ENCODE results near the gene ZNF432. TPM values are rescaled to one million over a fixed set of nuclear protein-coding genes. Genes with fewer than 3 reads are reported as not detected.

The ZNF432 gene
- total and polyA plus RNA-seq, 10 of the 15 experiments (the other 5 are each of a cell fraction or from before 2014, with no cell fraction given) = 1.7 to 7.2 (median 4.3) TPM

GRCh38 chr19:52028780-52029123 lies 19.9 kb downstream of the ZNF432 start:
- no peak for FAIRE-seq
- Histone ChIP-seq H3K4me3 (peak overlapping the region; percentile 87), H3K79me2 (ENCODE audit: control insufficient read depth, insufficient read depth, low read length) (peaks cover 10% of the 10 kb centered on the region)

More at GRCh38 chr19:52028780-52029123, 19.9 kb downstream of the ZNF432 start:
- SMC1A ChIA-PET (ENCODE audit: uncharacterized antibody, unreplicated experiment) = interaction anchor here (1.0 kb wide), 1 partner anchor 20 kb away, joined by 5 read pairs; no protein-coding TSS in a partner anchor
- POLR2A ChIA-PET = interaction anchor here (0.7 kb wide), 1 partner anchor 20 kb away, joined by 3 read pairs; the partner anchor contains the start of gene ZNF615
- ATAC-seq (peak; percentile 66), DNase-seq (ENCODE audit: low read depth, low spot score) (no peak)
- CTCF ChIA-PET = no interaction called here
- RAD21 ChIA-PET (ENCODE audit: unreplicated experiment) = interaction anchor here (1.4 kb wide), 1 partner anchor 20 kb away, joined by 7 read pairs; the partner anchor contains the start of gene ZNF432
- in situ Hi-C loops (cut with MboI) = no loop called here
- H3K36me3 ChIP-seq (ENCODE audit: control insufficient read depth in 2 of 2, insufficient read depth in 2 of 2, low read length in 1 of 2) = peaks cover 2 to 7% of the 10 kb centered on the region in 2 experiments; a peak in 3 of 4 replicates
- peak overlapping the region; percentile 70 for H3K4me2 ChIP-seq (ENCODE audit: control insufficient read depth, insufficient read depth)
- no peak for TF ChIP-seq RAD21 (IDR thresholded peaks at IDR 0.05; ENCODE audit: insufficient read depth, low read depth, low read length)
- TF ChIP-seq BMI1 (IDR thresholded peaks at IDR 0.05; ENCODE audit: borderline replicate concordance) = no peak
- TF ChIP-seq CBFB (IDR thresholded peaks at IDR 0.05; ENCODE audit: low read depth) = no peak
- TF ChIP-seq, protein P1, sequence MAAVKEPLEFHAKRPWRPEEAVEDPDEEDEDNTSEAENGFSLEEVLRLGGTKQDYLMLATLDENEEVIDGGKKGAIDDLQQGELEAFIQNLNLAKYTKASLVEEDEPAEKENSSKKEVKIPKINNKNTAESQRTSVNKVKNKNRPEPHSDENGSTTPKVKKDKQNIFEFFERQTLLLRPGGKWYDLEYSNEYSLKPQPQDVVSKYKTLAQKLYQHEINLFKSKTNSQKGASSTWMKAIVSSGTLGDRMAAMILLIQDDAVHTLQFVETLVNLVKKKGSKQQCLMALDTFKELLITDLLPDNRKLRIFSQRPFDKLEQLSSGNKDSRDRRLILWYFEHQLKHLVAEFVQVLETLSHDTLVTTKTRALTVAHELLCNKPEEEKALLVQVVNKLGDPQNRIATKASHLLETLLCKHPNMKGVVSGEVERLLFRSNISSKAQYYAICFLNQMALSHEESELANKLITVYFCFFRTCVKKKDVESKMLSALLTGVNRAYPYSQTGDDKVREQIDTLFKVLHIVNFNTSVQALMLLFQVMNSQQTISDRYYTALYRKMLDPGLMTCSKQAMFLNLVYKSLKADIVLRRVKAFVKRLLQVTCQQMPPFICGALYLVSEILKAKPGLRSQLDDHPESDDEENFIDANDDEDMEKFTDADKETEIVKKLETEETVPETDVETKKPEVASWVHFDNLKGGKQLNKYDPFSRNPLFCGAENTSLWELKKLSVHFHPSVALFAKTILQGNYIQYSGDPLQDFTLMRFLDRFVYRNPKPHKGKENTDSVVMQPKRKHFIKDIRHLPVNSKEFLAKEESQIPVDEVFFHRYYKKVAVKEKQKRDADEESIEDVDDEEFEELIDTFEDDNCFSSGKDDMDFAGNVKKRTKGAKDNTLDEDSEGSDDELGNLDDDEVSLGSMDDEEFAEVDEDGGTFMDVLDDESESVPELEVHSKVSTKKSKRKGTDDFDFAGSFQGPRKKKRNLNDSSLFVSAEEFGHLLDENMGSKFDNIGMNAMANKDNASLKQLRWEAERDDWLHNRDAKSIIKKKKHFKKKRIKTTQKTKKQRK (IDR thresholded peaks at IDR 0.05; ENCODE audit: low read depth, low read length) = no peak
- TF ChIP-seq, protein P2, sequence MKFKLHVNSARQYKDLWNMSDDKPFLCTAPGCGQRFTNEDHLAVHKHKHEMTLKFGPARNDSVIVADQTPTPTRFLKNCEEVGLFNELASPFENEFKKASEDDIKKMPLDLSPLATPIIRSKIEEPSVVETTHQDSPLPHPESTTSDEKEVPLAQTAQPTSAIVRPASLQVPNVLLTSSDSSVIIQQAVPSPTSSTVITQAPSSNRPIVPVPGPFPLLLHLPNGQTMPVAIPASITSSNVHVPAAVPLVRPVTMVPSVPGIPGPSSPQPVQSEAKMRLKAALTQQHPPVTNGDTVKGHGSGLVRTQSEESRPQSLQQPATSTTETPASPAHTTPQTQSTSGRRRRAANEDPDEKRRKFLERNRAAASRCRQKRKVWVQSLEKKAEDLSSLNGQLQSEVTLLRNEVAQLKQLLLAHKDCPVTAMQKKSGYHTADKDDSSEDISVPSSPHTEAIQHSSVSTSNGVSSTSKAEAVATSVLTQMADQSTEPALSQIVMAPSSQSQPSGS (IDR thresholded peaks at IDR 0.05; ENCODE audit: low read length) = no peak
- TF ChIP-seq, protein P3, sequence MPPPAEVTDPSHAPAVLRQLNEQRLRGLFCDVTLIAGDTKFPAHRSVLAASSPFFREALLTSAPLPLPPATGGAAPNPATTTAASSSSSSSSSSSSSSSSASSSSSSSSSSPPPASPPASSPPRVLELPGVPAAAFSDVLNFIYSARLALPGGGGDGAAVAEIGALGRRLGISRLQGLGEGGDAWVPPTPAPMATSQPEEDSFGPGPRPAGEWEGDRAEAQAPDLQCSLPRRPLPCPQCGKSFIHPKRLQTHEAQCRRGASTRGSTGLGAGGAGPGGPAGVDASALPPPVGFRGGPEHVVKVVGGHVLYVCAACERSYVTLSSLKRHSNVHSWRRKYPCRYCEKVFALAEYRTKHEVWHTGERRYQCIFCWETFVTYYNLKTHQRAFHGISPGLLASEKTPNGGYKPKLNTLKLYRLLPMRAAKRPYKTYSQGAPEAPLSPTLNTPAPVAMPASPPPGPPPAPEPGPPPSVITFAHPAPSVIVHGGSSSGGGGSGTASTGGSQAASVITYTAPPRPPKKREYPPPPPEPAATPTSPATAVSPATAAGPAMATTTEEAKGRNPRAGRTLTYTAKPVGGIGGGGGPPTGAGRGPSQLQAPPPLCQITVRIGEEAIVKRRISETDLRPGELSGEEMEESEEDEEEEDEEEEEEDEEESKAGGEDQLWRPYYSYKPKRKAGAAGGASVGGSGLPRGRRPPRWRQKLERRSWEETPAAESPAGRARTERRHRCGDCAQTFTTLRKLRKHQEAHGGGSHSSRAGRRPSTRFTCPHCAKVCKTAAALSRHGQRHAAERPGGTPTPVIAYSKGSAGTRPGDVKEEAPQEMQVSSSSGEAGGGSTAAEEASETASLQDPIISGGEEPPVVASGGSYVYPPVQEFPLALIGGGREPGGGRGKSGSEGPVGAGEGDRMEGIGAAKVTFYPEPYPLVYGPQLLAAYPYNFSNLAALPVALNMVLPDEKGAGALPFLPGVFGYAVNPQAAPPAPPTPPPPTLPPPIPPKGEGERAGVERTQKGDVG (CRISPR knock-in tag; IDR thresholded peaks at IDR 0.05) = no peak
- no peak for TF ChIP-seq YBX1 (IDR thresholded peaks at IDR 0.05)
- TF ChIP-seq HSF1 (IDR thresholded peaks at IDR 0.05; ENCODE audit: low read depth, low read length) = no peak
- no peak for TF ChIP-seq E2F4 (IDR thresholded peaks at IDR 0.05; ENCODE audit: low read depth, low read length)
- no peak for TF ChIP-seq HCFC1 (IDR thresholded peaks at IDR 0.05; ENCODE audit: low read length)
- BruUV-seq (replicated peaks) = TSS peak; percentile 85
- H3K4me1 ChIP-seq (ENCODE audit: control insufficient read depth, insufficient read depth, low read length) = no peaks in the 10 kb centered on the region; the same call in 1 of the 2 replicates
- no peaks in the 10 kb centered on the region for H4K20me1 ChIP-seq (ENCODE audit: control insufficient read depth, insufficient read depth)
- WGBS (ENCODE audit: insufficient coverage, insufficient replicate concordance, low lambda C conversion rate, missing lambda C conversion rate) = 20% methylated on average over 5 of the region's 5 CpGs
- H3K9ac ChIP-seq (ENCODE audit: control insufficient read depth, insufficient read depth, low read length) = peak overlapping the region; percentile 87
- H3K27ac ChIP-seq (ENCODE audit: control insufficient read depth, insufficient read depth) = peak overlapping the region; percentile 79
- H3K9me3 ChIP-seq (replicated peaks; ENCODE audit: control insufficient read depth, insufficient read depth, low read length) = peaks cover 34% of the 10 kb centered on the region
- intact Hi-C loops (cut with micrococcal nuclease; ENCODE audit: unreplicated experiment) = loop anchor here (1.0 kb wide), 1 partner anchor 20 kb away; the partner anchor contains the start of gene ZNF432
- H2AFZ ChIP-seq (ENCODE audit: control insufficient read depth, low read depth, low read length) = peak overlapping the region; percentile 90
- no peaks in the 10 kb centered on the region for H3K27me3 ChIP-seq (replicated peaks in 1 of 2; ENCODE audit: control insufficient read depth in 2 of 2, insufficient read depth in 2 of 2, low read length in 1 of 2)
